ENCODE data around the gene KCNG2.

The KCNG2 gene

GRCh38 chr18:79823120-79823519 lies 25.4 kb downstream of the KCNG2 start:
- no peak for DNase-seq

GRCh38 chr18:79825913-79826312 lies 28.2 kb downstream of the KCNG2 start:
- DNase-seq: no peak

GRCh38 chr18:79826966-79827365 lies 29.2 kb downstream of the KCNG2 start:
- DNase-seq: no peak

DNA sequence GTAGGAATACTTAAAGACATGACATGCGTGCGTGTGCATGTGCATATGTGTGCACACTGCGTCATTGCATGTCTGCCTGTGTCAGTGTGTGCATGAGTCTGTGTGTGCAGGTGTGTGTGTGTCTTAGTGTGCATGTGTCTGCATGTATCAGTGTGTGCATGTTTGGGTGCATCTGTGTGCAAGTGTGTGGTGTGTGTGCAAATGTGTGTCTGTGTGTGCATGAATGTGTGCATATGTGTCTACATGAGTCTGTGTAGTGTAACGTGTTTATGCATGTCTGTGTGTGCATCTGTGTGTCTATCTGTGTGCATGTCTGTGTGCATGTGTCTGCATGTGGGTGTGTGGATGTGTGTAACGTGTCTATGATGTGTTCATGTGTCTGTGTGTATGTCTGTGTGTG lies 30.5 kb downstream of the KCNG2 start:
- DNase-seq: no peak

GRCh38 chr18:79829136-79829854 lies 31.6 kb downstream of the KCNG2 start:
- no peak for DNase-seq

DNA sequence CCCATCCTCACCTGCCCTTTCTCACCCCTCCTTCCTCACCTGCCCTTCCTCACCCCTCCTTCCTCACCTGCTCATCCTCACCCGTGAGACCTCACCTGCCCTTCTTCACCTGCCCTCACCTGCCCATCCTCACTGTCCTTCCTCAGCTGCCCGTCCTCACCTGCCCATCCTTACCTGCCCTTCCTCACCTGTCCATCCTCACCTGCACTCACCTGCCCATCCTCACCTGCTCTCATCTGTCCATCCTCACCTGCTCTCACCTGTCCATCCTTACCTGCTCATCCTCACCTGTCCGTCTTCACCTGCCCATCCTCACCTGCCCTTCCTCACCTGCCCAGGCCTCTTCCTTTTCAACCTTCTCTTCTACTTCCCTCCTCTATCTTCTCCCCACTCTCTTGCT lies 34.4 kb downstream of the KCNG2 start:
- DNase-seq: no peak

GRCh38 chr18:79834834-79835233 lies 37.1 kb downstream of the KCNG2 start:
- DNase-seq: no peak

DNA sequence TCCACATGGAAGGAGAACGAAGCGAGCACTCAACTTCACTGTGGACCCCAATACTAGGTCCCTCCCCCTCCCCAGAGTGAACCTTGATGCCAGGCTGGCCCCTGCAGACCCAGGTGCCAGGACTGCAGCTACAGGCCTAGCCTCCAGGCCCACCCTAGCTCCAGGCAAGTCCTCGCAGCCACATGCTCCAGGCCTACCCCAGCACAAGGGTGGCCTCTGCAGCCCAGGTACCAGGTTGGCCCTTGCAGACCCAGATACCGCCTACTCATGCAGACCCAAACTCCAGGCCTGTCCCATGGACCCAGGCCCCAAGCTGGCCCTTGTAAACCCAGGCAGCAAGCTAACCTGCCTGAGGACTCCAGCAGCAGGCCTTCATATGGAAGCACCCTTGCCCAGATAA lies 44.2 kb downstream of the KCNG2 start:
- no peak for DNase-seq

- no peak for DNase-seq
Measured at GRCh38 chr18:79844999-79845563, 47.3 kb downstream of the KCNG2 start.

GRCh38 chr18:79846936-79847557 lies 49.3 kb downstream of the KCNG2 start:
- no peak for DNase-seq

GRCh38 chr18:79847606-79848293 lies 50.0 kb downstream of the KCNG2 start:
- no peak for DNase-seq

DNA sequence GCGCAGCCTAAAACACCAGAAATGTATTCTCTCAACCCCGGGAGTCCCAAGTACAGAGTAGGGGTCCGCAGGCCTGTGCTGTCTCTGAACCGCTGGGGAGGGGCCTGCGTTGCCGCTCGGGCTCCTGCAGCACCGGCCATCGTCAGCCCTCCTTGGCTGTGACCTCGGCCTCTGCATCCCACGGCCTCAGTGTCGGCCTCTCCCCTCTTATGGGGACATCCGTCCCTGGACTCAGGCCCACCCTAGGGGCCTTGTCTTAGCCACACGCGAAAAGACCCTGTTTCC lies 50.5 kb downstream of the KCNG2 start:
- DNase-seq: no peak

DNA sequence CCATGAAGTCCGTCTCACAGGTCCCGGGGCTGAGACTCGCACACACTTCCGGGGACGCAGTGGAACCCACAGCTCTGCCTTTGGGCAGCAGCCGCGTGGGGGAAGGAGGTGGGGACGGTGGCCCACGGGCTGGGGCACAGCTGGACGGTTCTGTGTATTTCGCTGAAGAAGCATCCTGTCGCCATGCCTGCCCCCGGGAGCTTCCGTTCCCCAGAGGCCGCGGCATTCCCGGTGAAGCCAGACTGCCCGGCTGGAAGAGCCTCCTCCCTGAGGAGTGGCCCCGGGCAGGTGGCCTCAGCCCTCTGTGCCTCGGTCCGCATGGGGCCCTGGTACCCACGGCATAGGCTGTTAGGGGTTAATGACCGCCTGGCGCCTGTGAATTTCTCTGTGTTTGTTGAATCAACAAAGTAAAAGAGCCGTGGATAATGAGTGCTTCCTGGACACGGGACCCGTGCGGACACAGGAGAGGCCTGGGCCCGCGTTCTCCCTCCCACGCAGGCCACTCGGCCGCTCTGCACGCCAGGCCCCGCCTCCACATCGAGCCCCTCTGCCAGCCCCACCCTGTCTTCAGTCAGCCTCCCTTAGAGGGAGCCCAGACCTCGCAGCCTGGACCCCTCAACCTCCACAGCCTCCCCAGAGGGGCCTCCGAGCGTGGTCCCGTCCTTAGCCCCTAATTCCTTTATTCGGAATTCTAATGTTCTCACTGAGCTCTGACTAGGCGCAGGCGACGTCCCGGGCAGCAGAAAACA lies 51.0 kb downstream of the KCNG2 start:
- DNase-seq: no peak

GRCh38 chr18:79849328-79850207 lies 51.8 kb downstream of the KCNG2 start:
- DNase-seq: no peak

GRCh38 chr18:79850731-79851130 lies 53.0 kb downstream of the KCNG2 start:
- no peak for DNase-seq

DNA sequence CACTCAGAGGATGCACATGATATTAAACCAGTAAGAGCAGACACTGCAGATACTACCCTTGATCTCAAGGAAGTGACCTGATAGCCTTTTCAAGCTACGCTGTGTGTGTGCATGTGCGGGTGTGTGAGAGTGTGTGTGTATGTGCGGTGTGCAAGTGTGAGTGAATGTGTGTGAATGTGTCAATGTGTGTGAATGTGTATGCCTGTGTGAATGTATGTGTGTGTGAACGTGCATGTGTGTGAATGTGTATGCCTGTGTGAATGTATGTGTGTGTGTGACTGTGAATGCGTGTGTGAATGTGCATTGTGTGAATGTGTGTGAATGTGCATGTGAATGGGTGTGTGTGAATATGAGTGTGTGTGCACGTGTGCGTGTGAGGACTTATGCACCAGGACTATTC lies 53.8 kb downstream of the KCNG2 start:
- no peak for DNase-seq

DNA sequence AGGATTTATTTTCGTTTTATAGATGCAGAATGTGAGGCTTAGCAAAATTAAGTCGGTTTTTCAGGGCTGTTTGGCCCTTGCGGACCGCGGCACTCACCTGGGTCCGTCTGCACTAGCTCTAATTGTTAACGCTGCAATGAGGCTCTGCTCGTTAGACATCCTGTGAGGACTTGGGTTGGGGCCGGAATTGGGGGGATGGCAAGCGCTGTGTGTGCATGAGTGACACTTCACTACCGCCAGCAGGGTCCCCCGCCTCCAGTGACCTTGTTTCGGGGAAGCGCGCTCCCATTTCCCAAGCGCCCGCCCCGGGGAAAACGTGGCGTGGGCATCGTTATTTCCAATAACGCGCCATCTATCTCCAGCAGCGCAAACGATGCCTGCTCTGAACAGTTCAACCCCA lies 54.2 kb downstream of the KCNG2 start:
- DNase-seq: no peak

DNA sequence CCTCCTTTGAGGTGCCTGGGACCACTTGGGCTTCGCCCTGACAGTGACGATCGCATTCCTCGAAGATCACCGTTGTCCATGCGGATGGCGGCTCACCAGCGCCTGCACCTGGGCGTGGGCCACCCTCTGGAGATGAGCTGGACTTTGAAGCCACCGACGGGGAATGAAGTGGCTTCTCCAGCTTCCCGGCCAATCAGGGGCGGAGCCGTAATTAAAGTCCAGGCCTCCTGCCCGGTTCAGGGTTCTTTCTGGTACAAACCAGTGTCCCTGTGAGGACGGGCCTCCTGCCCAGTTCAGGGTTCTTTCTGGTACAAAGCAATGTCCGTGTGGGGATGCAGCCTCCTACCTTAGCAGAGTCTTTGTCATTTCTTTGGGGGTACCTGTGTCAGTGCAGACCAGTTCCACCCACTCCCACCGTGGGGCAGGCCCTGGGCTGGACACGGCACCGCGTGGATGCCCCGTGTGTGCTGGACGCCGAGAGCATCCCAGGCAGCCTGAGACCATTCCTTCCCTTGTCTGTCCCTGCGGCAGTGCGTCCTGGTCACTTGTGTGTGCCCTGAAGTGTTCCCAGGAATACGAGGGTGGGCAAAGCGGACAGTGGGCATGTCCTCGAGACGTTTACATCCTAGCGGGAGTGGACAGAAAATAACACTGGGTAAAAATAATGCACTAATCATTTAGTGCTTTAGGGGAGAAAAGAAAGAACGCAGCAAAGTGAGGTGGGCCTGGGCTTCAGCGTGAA lies 55.0 kb downstream of the KCNG2 start:
- DNase-seq: no peak

GRCh38 chr18:79853303-79853992 lies 55.7 kb downstream of the KCNG2 start:
- no peak for DNase-seq

DNA sequence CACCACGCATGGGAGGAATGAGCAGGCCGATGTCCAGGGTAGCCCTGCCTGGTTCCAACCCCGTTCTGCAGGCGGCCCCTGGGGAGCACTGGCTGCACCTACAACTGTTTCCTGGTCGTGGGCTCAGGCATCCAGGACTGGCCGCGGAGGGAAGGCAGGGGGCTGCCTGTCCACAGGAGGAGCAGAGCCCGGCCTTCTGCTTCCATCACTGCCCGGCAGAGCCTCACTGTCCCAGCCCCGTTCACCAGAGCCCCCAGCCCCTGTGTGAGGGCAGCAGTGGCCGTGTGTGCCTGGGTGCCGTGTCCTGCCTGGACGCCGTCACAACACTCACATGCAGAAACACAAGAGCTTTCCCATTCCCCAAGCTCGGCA lies 56.2 kb downstream of the KCNG2 start:
- DNase-seq: no peak

Data from NCI-H1092 (cell line).